Transverse colon (tissue), 4 donors: ENCODE results near the gene OR4S1. TPM values are rescaled to one million over a fixed set of nuclear protein-coding genes. Genes with fewer than 3 reads are reported as not detected.

Experiments
- DNase-seq: peaks from one replicate; pipeline ENCODE4 v3.0.0-alpha.2; 2019
- H3K27ac ChIP-seq, 4 donors: fragments of 200-600 bp; sonication (generic); 2 replicates each; pipeline ENCODE4 v1.5.1; 2016 to 2018; ENCODE audit warnings: inconsistent platforms in 4 of 4
- H3K27me3 ChIP-seq: fragments of 200-600 bp; sonication (generic); 2 replicates; pipeline ENCODE4 v1.5.1; 2017; ENCODE audit warnings: inconsistent platforms
- H3K36me3 ChIP-seq, 4 donors: fragments of 200-600 bp; sonication (generic); 2 replicates each; pipeline ENCODE4 v1.5.1; 2017 to 2019; ENCODE audit warnings: inconsistent platforms in 4 of 4
- H3K4me1 ChIP-seq, 4 donors: fragments of 200-600 bp; sonication (generic); 2 replicates each; pipeline ENCODE4 v1.5.1; 2017 to 2020; ENCODE audit warnings: inconsistent platforms in 4 of 4
- H3K4me3 ChIP-seq, 4 donors: fragments of 200-600 bp; sonication (generic); 1 replicate in 1 of 4; 2 replicates in 3 of 4; pipeline versions ENCODE4 v1.5.1 to v1.6.1; 2017 to 2019; ENCODE audit warnings: inconsistent platforms in 4 of 4
- H3K9me3 ChIP-seq, 2 donors: fragments of 200-600 bp; sonication (generic); 2 replicates each; pipeline ENCODE4 v1.5.1; 2017 to 2019; ENCODE audit warnings: inconsistent platforms in 2 of 2
- EP300 ChIP-seq: sonication (generic); formaldehyde crosslinking; IDR thresholded peaks from one replicate; pipeline ENCODE4 v1.6.1; 2017; ENCODE audit warnings: antibody characterized with exemption, low read depth
- POLR2A ChIP-seq: fragments of 450-650 bp; IDR thresholded peaks from one replicate; pipeline ENCODE4 v1.6.1; 2016; ENCODE audit warnings: antibody characterized with exemption, mild to moderate bottlenecking, moderate library complexity
- POLR2AphosphoS5 ChIP-seq, 3 donors: sonication (generic); formaldehyde crosslinking; IDR thresholded peaks; one replicate each; pipeline ENCODE4 v1.6.1; 2016; ENCODE audit warnings: antibody characterized with exemption in 3 of 3
- WGBS, 2 donors: methylation state at CpG; one replicate each; pipeline ENCODE4 v1.1.5; 2018; ENCODE audit warnings: low coverage in 1 of 2; 5-methylcytosine and 5-hydroxymethylcytosine counted together
- in situ Hi-C, 4 donors: fragments of 200-750 bp; cut with MboI; loops; one replicate each; pipeline versions ENCODE4 v1.15.0 to v1.15.1; 2017; ENCODE audit warnings: low sequenced_read_pairs in 3 of 4, low pct_ligation_motif_present in 1 of 4, low pct_unique_long_range_greater_than_20kb in 1 of 4
- intact Hi-C: fragments of 100-400 bp; cut with DNase I; formaldehyde crosslinking; loops from one replicate; pipeline ENCODE4 v1.15.1; 2023; ENCODE audit warnings: low total_unique reads
- total RNA-seq, 4 donors: library from RNA; depleted of rRNA; stranded (reverse); fragments of >200 nt; gene quantifications; one replicate each; pipeline ENCODE4 v1.1.0, GENCODE V29; 2016
- TF ChIP-seq, protein P1 (sequence below), 5 experiments: fragments of 200-600 bp in 3 of 5; fragments of 450-650 bp in 2 of 5; sonication (generic) in 3 of 5; IDR thresholded peaks; 1 replicate in 2 of 5; 2 replicates in 3 of 5; pipeline ENCODE4 v1.5.1; 2016 to 2017; ENCODE audit warnings: antibody characterized with exemption in 5 of 5, inconsistent platforms in 3 of 5, mild to moderate bottlenecking in 2 of 5, moderate library complexity in 1 of 5

The OR4S1 gene, protein sequence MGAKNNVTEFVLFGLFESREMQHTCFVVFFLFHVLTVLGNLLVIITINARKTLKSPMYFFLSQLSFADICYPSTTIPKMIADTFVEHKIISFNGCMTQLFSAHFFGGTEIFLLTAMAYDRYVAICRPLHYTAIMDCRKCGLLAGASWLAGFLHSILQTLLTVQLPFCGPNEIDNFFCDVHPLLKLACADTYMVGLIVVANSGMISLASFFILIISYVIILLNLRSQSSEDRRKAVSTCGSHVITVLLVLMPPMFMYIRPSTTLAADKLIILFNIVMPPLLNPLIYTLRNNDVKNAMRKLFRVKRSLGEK
- total RNA-seq: not detected

DNA sequence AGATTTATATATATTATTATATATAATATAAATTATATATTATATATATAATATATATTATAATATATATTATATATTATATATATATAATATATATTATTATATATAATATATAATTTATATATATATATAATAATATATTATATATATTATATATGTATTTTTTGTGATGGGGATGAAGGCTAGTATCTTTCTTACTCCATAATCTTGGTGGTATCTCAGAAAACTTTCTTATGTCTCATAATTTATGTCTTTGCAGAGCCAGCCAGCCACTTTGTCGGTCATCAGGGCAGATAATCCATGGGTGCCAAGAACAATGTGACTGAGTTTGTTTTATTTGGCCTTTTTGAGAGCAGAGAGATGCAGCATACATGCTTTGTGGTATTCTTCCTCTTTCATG, at the start of gene OR4S1:
Gene OR4S1 (plus strand): TSS at position 301 of the 400 bp plus-strand sequence. CDS start 0 bp downstream, at position 301.
- no peak for DNase-seq
- TF ChIP-seq POLR2A: no peak
- Histone ChIP-seq H3K9me3 (no peaks in the 10 kb centered on the region), H3K27me3 (no peaks in the 10 kb centered on the region), H3K4me1 (no peaks in the 10 kb centered on the region), H3K27ac (no peak within 1 kb of the TSS), H3K4me3 (no peak within 1 kb of the TSS), H3K36me3 (no peaks in the 10 kb centered on the region)
- intact Hi-C loops: no loop called here
- in situ Hi-C loops: no loop called here
- WGBS, 2 donors: 56 to 75% methylated on average over 1 of the region's 1 CpG

DNA sequence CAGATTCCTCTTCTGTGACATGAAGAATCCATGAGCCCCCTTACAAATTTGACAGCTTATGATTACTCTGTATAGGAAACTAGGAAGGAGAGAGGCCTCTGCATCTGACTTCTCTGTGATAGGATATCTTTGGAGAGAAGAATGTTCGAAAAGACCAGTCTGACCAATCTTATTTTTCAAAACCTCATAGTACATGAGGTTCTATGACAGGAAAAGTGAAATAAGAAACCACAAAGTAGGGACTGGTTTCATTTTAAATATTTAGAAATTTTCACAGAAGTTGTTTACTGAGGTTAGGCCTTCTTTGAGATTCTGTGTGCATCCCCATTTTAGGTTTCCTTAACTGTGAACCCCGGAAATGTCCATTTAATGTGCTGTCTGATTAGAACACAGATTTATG, 44.4 kb upstream of the OR4S1 start:
- no peaks in the 10 kb centered on the region for H3K27me3 ChIP-seq
- no peak for TF ChIP-seq EP300
- no peak overlapping the region for H3K4me3 ChIP-seq
- no peak for DNase-seq
- H3K9me3 ChIP-seq: no peaks in the 10 kb centered on the region
- in situ Hi-C loops: no loop called here
- H3K27ac ChIP-seq: no peak overlapping the region
- WGBS, 2 donors: 72 to 80% methylated on average over 1 to 2 of the region's 2 CpGs
- no peaks in the 10 kb centered on the region for H3K4me1 ChIP-seq
- intact Hi-C loops: no loop called here
- no peaks in the 10 kb centered on the region for H3K36me3 ChIP-seq

DNA sequence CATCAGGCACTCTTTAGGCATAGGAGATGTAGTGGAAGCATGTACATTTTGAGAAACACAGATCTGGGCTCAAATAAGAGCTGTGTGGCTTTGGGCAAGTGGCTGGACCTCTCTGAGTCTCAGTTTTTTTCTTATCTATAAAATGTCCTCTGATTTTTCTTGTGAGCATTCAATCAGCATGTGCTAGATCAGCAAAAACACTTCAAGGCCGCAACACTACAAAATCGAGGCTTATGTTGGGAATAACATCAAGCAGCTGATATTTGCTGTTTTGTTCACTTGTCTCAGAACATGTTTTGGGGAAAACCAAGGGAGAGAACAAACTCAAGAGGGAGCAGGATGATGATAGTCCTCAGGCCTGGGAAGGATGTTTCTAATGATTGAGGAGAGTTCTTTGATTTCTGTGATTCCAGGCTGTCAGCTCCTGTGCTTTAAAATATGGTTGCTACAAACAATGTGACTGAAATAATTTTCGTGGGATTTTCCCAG, 42.6 kb upstream of the OR4S1 start, which contains the start of gene OR4X1:
Gene OR4X1 (plus strand): TSS at position 439 of the 489 bp plus-strand sequence. CDS start 0 bp downstream, at position 439.
- in situ Hi-C loops (no loop called here), intact Hi-C loops (no loop called here)
- TF ChIP-seq EP300 (no peak), POLR2AphosphoS5 (IDR thresholded peaks at IDR 0.05) (no peak), POLR2A (no peak)
- TF ChIP-seq, protein P1, sequence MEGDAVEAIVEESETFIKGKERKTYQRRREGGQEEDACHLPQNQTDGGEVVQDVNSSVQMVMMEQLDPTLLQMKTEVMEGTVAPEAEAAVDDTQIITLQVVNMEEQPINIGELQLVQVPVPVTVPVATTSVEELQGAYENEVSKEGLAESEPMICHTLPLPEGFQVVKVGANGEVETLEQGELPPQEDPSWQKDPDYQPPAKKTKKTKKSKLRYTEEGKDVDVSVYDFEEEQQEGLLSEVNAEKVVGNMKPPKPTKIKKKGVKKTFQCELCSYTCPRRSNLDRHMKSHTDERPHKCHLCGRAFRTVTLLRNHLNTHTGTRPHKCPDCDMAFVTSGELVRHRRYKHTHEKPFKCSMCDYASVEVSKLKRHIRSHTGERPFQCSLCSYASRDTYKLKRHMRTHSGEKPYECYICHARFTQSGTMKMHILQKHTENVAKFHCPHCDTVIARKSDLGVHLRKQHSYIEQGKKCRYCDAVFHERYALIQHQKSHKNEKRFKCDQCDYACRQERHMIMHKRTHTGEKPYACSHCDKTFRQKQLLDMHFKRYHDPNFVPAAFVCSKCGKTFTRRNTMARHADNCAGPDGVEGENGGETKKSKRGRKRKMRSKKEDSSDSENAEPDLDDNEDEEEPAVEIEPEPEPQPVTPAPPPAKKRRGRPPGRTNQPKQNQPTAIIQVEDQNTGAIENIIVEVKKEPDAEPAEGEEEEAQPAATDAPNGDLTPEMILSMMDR (IDR thresholded peaks at IDR 0.05): no peak
- 13 to 25% methylated on average over 2 to 3 of the region's 3 CpGs for WGBS, 2 donors
- H3K4me1 ChIP-seq: no peaks in the 10 kb centered on the region
- DNase-seq: no peak
- H3K4me3 ChIP-seq: no peak within 1 kb of the TSS
- H3K27ac ChIP-seq: no peak within 1 kb of the TSS
- H3K9me3 ChIP-seq: no peaks in the 10 kb centered on the region
- H3K27me3 ChIP-seq: no peaks in the 10 kb centered on the region
- H3K36me3 ChIP-seq: no peaks in the 10 kb centered on the region

DNA sequence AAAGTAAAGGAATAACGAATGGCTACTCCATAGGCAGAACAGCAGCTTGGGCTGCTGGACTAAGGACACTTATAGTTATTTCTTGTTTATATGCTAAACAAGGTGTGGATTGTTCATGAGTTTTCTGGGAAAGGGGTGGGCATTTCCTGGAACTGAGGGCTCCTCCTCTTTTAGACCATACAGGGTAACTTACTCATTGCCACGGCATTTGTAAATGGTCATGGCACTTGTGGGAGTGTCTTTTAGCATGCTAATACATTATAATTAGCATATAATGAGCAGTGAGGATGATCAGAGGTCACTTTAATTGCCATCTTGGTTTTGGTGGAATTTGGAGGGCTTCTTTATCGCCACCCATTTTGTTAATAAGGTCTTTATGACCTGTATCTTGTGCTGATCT, 35.4 kb upstream of the OR4S1 start:
- no peak overlapping the region for H3K4me3 ChIP-seq
- no peak overlapping the region for H3K27ac ChIP-seq
- H3K27me3 ChIP-seq: no peaks in the 10 kb centered on the region
- no peaks in the 10 kb centered on the region for H3K36me3 ChIP-seq
- no peaks in the 10 kb centered on the region for H3K4me1 ChIP-seq
- intact Hi-C loops: no loop called here
- H3K9me3 ChIP-seq: no peaks in the 10 kb centered on the region
- DNase-seq: no peak
- WGBS, 2 donors: 65 to 69% methylated on average over 3 of the region's 3 CpGs
- in situ Hi-C loops: loop anchor here in 1 of 4 donors (10.0 kb wide), 1 partner anchor 56 kb away; the partner anchor contains the start of gene OR4B1
- TF ChIP-seq, protein P1 (IDR thresholded peaks at IDR 0.05): no peak
- TF ChIP-seq POLR2AphosphoS5 (IDR thresholded peaks at IDR 0.05): no peak
- no peak for TF ChIP-seq EP300
- no peak for TF ChIP-seq POLR2A

DNA sequence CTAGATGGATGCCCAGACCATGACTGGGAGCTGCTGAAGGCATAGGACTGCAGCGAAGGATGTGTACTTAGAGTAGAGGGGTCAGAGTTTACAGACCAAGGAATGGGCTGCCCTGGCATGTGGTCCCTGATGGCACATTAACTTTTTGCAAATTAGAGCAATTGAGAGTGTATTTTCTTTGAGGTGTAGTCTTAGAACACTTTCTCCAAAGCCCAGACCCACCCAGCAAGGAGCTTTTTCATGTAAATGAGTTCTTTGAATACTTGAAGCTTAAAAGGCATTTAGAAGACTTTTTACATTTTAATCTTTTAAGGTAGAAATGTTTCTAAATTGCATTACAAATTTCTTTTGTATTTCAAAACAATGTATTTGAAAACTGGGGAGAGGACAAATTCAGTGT, 33.4 kb upstream of the OR4S1 start:
- intact Hi-C loops: no loop called here
- in situ Hi-C loops: loop anchor here in 1 of 4 donors (10.0 kb wide), 1 partner anchor 58 kb away; the partner anchor contains the start of gene OR4B1
- 48% methylated on average over 1 of the region's 1 CpG; no CpG with 5 or more reads in 1 of the 2 donors for WGBS, 2 donors
- H3K9me3 ChIP-seq: no peaks in the 10 kb centered on the region
- no peaks in the 10 kb centered on the region for H3K27me3 ChIP-seq
- no peak overlapping the region for H3K4me3 ChIP-seq
- no peaks in the 10 kb centered on the region for H3K4me1 ChIP-seq
- no peak overlapping the region for H3K27ac ChIP-seq
- H3K36me3 ChIP-seq: no peaks in the 10 kb centered on the region
- DNase-seq: no peak
- TF ChIP-seq POLR2A (no peak), POLR2AphosphoS5 (IDR thresholded peaks at IDR 0.05) (no peak), EP300 (no peak)
- TF ChIP-seq, protein P1 (IDR thresholded peaks at IDR 0.05): no peak
